ENCODE data around the gene LLCFC1.

DNA sequence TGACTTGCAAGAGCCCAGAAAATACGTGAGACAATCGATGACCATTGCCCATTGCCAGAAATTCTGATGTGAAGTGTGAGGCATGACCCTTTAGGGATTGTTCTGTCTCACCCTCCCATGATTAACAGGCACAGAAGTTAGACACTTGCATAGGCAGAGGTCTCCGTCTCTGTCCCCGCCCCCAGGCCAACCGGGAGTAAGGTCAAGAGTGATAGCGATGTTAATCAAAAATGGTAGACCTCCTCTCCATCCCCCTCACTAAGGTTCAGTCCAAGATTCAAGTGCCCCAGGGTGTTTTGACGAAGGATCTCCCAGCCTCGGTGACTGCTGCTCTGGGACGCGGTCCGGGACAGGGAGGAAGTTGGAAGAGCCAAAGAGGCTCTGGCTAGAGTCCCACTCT lies 31.0 kb upstream of the LLCFC1 start:
- no peak for TF ChIP-seq POLR2AphosphoS5 (IDR thresholded peaks at IDR 0.05; ENCODE audit: low read depth, low read length)
- no peak for TF ChIP-seq TAF1 (IDR thresholded peaks at IDR 0.05; ENCODE audit: borderline replicate concordance, insufficient read depth, low read length)
- TF ChIP-seq, protein P1, sequence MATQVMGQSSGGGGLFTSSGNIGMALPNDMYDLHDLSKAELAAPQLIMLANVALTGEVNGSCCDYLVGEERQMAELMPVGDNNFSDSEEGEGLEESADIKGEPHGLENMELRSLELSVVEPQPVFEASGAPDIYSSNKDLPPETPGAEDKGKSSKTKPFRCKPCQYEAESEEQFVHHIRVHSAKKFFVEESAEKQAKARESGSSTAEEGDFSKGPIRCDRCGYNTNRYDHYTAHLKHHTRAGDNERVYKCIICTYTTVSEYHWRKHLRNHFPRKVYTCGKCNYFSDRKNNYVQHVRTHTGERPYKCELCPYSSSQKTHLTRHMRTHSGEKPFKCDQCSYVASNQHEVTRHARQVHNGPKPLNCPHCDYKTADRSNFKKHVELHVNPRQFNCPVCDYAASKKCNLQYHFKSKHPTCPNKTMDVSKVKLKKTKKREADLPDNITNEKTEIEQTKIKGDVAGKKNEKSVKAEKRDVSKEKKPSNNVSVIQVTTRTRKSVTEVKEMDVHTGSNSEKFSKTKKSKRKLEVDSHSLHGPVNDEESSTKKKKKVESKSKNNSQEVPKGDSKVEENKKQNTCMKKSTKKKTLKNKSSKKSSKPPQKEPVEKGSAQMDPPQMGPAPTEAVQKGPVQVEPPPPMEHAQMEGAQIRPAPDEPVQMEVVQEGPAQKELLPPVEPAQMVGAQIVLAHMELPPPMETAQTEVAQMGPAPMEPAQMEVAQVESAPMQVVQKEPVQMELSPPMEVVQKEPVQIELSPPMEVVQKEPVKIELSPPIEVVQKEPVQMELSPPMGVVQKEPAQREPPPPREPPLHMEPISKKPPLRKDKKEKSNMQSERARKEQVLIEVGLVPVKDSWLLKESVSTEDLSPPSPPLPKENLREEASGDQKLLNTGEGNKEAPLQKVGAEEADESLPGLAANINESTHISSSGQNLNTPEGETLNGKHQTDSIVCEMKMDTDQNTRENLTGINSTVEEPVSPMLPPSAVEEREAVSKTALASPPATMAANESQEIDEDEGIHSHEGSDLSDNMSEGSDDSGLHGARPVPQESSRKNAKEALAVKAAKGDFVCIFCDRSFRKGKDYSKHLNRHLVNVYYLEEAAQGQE (IDR thresholded peaks at IDR 0.05; ENCODE audit: insufficient read depth in 1 of 2, low read depth in 2 of 2, low read length in 2 of 2) = no peak
- TF ChIP-seq SIN3A (IDR thresholded peaks at IDR 0.05; ENCODE audit: borderline replicate concordance, insufficient read depth, low read length) = no peak
- no peak for TF ChIP-seq FOXP2 (optimal IDR thresholded peaks at IDR 0.05; ENCODE audit: borderline replicate concordance, extremely low read depth, extremely low read length, insufficient read depth)
